CD4-positive, alpha-beta T cell (primary cell): ENCODE results near the gene TFR2. TPM values are rescaled to one million over a fixed set of nuclear protein-coding genes. Genes with fewer than 3 reads are reported as not detected.

ENCODE experiments used
- ATAC-seq: fragments of 200-7000 bp; cut with Tn5 transposase; one replicate; pipeline ENCODE4 v1.10.0; 2022; ENCODE audit warnings: mild to moderate bottlenecking; ENCODE audit not compliant: poor library complexity
- CTCF ChIA-PET: fragments of 350-600 bp; sonication (Branson Sonifier 250); formaldehyde crosslinking; loops from one replicate; lab custom pipeline; 2021; ENCODE audit warnings: antibody characterized with exemption, inconsistent platforms; lab: Charles Lee
- POLR2A ChIA-PET: fragments of 350-600 bp; sonication (Branson Sonifier 250); formaldehyde crosslinking; loops from one replicate; lab custom pipeline; 2021; ENCODE audit warnings: antibody characterized with exemption, inconsistent platforms; lab: Charles Lee
- DNase-seq, 14 experiments: peaks; one replicate each; pipeline ENCODE4 v3.0.0-alpha.2; 2013 to 2020; ENCODE audit warnings: mixed read lengths in 2 of 14
- H3K27ac ChIP-seq, 2 donors: one replicate each; pipeline versions ENCODE4 v1.5.1 to v1.7.0; 2013; ENCODE audit warnings: low read length in 2 of 2, low read depth in 1 of 2, mild to moderate bottlenecking in 1 of 2
- H3K27me3 ChIP-seq, 2 experiments: 1 replicate in 1 of 2; 2 replicates in 1 of 2; pipeline versions ENCODE4 v1.6.1 to v1.7.0; 2013; ENCODE audit warnings: low read length in 2 of 2, control low read depth in 1 of 2, mild to moderate bottlenecking in 1 of 2, moderate library complexity in 1 of 2; ENCODE audit not compliant: insufficient read depth in 2 of 2, control insufficient read depth in 1 of 2
- H3K36me3 ChIP-seq: one replicate; pipeline ENCODE4 v1.6.1; 2013; ENCODE audit warnings: low read length, control low read depth; ENCODE audit not compliant: insufficient read depth
- H3K4me1 ChIP-seq: one replicate; pipeline ENCODE4 v1.6.1; 2013; ENCODE audit warnings: low read length, control low read depth; ENCODE audit not compliant: insufficient read depth
- H3K4me3 ChIP-seq: one replicate; pipeline ENCODE4 v1.5.1; 2013; ENCODE audit warnings: mild to moderate bottlenecking, low read length, moderate library complexity
- H3K9me3 ChIP-seq, 2 experiments: 1 replicate in 1 of 2; 2 replicates in 1 of 2; pipeline versions ENCODE4 v1.6.1 to v1.7.0; 2013; ENCODE audit warnings: low read length in 2 of 2, mild to moderate bottlenecking in 2 of 2, control low read depth in 1 of 2, moderate library complexity in 1 of 2; ENCODE audit not compliant: control insufficient read depth in 1 of 2, insufficient read depth in 1 of 2
- H3K27ac Mint-ChIP-seq: one replicate; pipeline ENCODE4 v1.8.0; 2020; ENCODE audit warnings: mixed read lengths
- H3K27me3 Mint-ChIP-seq: one replicate; pipeline ENCODE4 v1.8.0; 2021; ENCODE audit warnings: mixed read lengths
- H3K36me3 Mint-ChIP-seq: one replicate; pipeline ENCODE4 v1.8.0; 2021; ENCODE audit warnings: low read depth, mixed read lengths
- H3K4me1 Mint-ChIP-seq: one replicate; pipeline ENCODE4 v1.8.0; 2021; ENCODE audit warnings: low read depth, mixed read lengths
- H3K4me3 Mint-ChIP-seq: one replicate; pipeline ENCODE4 v1.8.0; 2020; ENCODE audit warnings: mild to moderate bottlenecking, mixed read lengths
- H3K9me3 Mint-ChIP-seq: one replicate; pipeline ENCODE4 v1.8.0; 2020; ENCODE audit warnings: mixed read lengths
- CTCF ChIP-seq: fragments of 200-600 bp; IDR thresholded peaks from one replicate; pipeline ENCODE4 v1.8.0; 2022; ENCODE audit warnings: antibody characterized with exemption, mild to moderate bottlenecking
- intact Hi-C, 2 experiments: fragments of 100-400 bp; cut with DNase I in 1 of 2; cut with micrococcal nuclease in 1 of 2; formaldehyde crosslinking; loops; one replicate each; pipeline versions ENCODE4 v1.15.1 to v1.9.0; 2023 to 2025; cut with DNase I, micrococcal nuclease
- total RNA-seq, 174 experiments: library from RNA in 2 of 174; stranded (reverse) in 2 of 174; gene quantifications; one replicate each; pipeline ENCODE4 v1.2.3 and lab custom pipeline; 2021 to 2026

Gene TFR2
- total RNA-seq, 2 experiments from 2014 or later, result 1.7 to 2.3 TPM

GRCh38 chr7:100682228-100682741 is 40.9 kb upstream of the TFR2 start:
- ATAC-seq (no peak), DNase-seq (peak in 2 of 14 experiments; percentile 31 to 35)
- Histone ChIP-seq H3K27me3 (no peaks in the 10 kb centered on the region), H3K27ac (no peak overlapping the region), H3K4me1 (peaks cover 30% of the 10 kb centered on the region), H3K36me3 (peaks cover 80% of the 10 kb centered on the region), H3K4me3 (no peak overlapping the region), H3K9me3 (peaks cover 0 to 4% of the 10 kb centered on the region in 2 experiments)
- ChIA-PET CTCF (interaction anchor here (1.8 to 2.0 kb wide), 2 partner anchors 9 to 23 kb away, joined by 7 to 8 read pairs; no protein-coding TSS in a partner anchor), POLR2A (interaction anchor here (1.1 to 10.6 kb wide), 6 partner anchors 11 to 254 kb away, joined by 4 to 92 read pairs (median 5); partner anchors contain the start of genes FBXO24, GIGYF1, LRCH4 and MOSPD3)
- Mint-ChIP-seq H3K9me3 (no peaks in the 10 kb centered on the region), H3K27me3 (no peaks in the 10 kb centered on the region), H3K4me3 (no peak overlapping the region), H3K4me1 (peaks cover 37% of the 10 kb centered on the region), H3K36me3 (peaks cover 72% of the 10 kb centered on the region), H3K27ac (peak overlapping the region; percentile 5)
- intact Hi-C loops, result no loop called here
- no peak for TF ChIP-seq CTCF

- Histone ChIP-seq H3K4me1 (peaks cover 36% of the 10 kb centered on the region), H3K27me3 (no peaks in the 10 kb centered on the region), H3K36me3 (peaks cover 80% of the 10 kb centered on the region), H3K27ac (peak overlapping the region in 1 of 2 donors; percentile 34), H3K4me3 (no peak overlapping the region), H3K9me3 (peaks cover 0 to 4% of the 10 kb centered on the region in 2 experiments)
- Mint-ChIP-seq H3K27ac (peak overlapping the region; percentile 5), H3K27me3 (no peaks in the 10 kb centered on the region), H3K4me1 (peaks cover 42% of the 10 kb centered on the region), H3K4me3 (no peak overlapping the region), H3K9me3 (no peaks in the 10 kb centered on the region), H3K36me3 (peaks cover 73% of the 10 kb centered on the region)
- ChIA-PET CTCF (interaction anchor here (2.0 kb wide), 1 partner anchor 10 kb away, joined by 7 read pairs; no protein-coding TSS in a partner anchor), POLR2A (interaction anchor here (1.0 to 10.6 kb wide), 5 partner anchors 11 to 97 kb away, joined by 3 to 92 read pairs (median 10); partner anchors contain the start of genes FBXO24, GIGYF1, LRCH4 and MOSPD3)
- intact Hi-C loops, result no loop called here
- ATAC-seq (no peak), DNase-seq (peak in 1 of 14 experiments; percentile 27)
- TF ChIP-seq CTCF, result no peak
Observed at GRCh38 chr7:100681491-100682227, 40.3 kb upstream of the TFR2 start.

- H3K4me1 Mint-ChIP-seq, result peaks cover 46% of the 10 kb centered on the region
- H3K4me3 ChIP-seq, result no peak overlapping the region
- H3K36me3 Mint-ChIP-seq, result peaks cover 70% of the 10 kb centered on the region
- H3K36me3 ChIP-seq, result peaks cover 76% of the 10 kb centered on the region
- ATAC-seq (no peak), DNase-seq (peak in 1 of 14 experiments; percentile 37)
- H3K27me3 ChIP-seq, result no peaks in the 10 kb centered on the region
- peaks cover 43% of the 10 kb centered on the region for H3K4me1 ChIP-seq
- peak overlapping the region; percentile 81 for H3K27ac Mint-ChIP-seq
- H3K27me3 Mint-ChIP-seq, result no peaks in the 10 kb centered on the region
- intact Hi-C loops, result no loop called here
- ChIA-PET CTCF (interaction anchor here (1.3 kb wide), 1 partner anchor 25 kb away, joined by 4 read pairs; no protein-coding TSS in a partner anchor), POLR2A (interaction anchor here (1.0 to 10.6 kb wide), 6 partner anchors 8 to 96 kb away, joined by 3 to 92 read pairs (median 10); partner anchors contain the start of genes FBXO24, GIGYF1, LRCH4 and MOSPD3)
- peak overlapping the region in 1 of 2 donors; percentile 34 for H3K27ac ChIP-seq
- H3K9me3 ChIP-seq, result peaks cover 0 to 4% of the 10 kb centered on the region in 2 experiments
- peak overlapping the region; percentile 25 for H3K4me3 Mint-ChIP-seq
- no peak for TF ChIP-seq CTCF
- H3K9me3 Mint-ChIP-seq, result no peaks in the 10 kb centered on the region
Observed at GRCh38 chr7:100680576-100681271, 39.4 kb upstream of the TFR2 start.
